Natural killer cell (primary cell): ENCODE results near the gene SLC1A2. TPM values are rescaled to one million over a fixed set of nuclear protein-coding genes. Genes with fewer than 3 reads are reported as not detected.
A peak's percentile ranks its signal among the peaks of the same experiment; 100 is the strongest.

Experiments used
- ATAC-seq, 3 donors: fragments of 150-1000 bp in 2 of 3; fragments of 200-7000 bp in 1 of 3; cut with Tn5 transposase; 1 replicate in 1 of 3; 2 replicates in 2 of 3; pipeline ENCODE4 v1.10.0; 2021; ENCODE audit warnings: mild to moderate bottlenecking in 2 of 3, moderate library complexity in 2 of 3
- DNase-seq, 2 donors: peaks; one replicate each; pipeline versions ENCODE4 v3.0.0 to v3.0.0-alpha.2; 2013 to 2021; ENCODE audit warnings: mixed read lengths in 1 of 2
- H3K27ac ChIP-seq: one replicate; pipeline ENCODE4 v1.5.1; 2013; ENCODE audit warnings: mild to moderate bottlenecking, low read length
- H3K27me3 ChIP-seq: one replicate; pipeline ENCODE4 v1.6.1; 2013; ENCODE audit warnings: low read length; ENCODE audit not compliant: control insufficient read depth, insufficient read depth
- H3K36me3 ChIP-seq: one replicate; pipeline ENCODE4 v1.6.1; 2013; ENCODE audit warnings: low read length; ENCODE audit not compliant: control insufficient read depth, insufficient read depth
- H3K4me1 ChIP-seq: one replicate; pipeline ENCODE4 v1.6.1; 2013; ENCODE audit warnings: low read length; ENCODE audit not compliant: control insufficient read depth, insufficient read depth
- H3K4me3 ChIP-seq: one replicate; pipeline ENCODE4 v1.5.1; 2013; ENCODE audit warnings: low read length
- H3K9me3 ChIP-seq: one replicate; pipeline ENCODE4 v1.6.1; 2013; ENCODE audit warnings: low read length; ENCODE audit not compliant: control insufficient read depth, insufficient read depth
- H3K27ac Mint-ChIP-seq, 2 donors: one replicate each; pipeline ENCODE4 v1.8.0; 2022; ENCODE audit warnings: mild to moderate bottlenecking in 2 of 2, mixed read lengths in 2 of 2, moderate library complexity in 1 of 2
- H3K27me3 Mint-ChIP-seq, 2 donors: one replicate each; pipeline ENCODE4 v1.8.0; 2022; ENCODE audit warnings: low read depth in 2 of 2, mixed read lengths in 2 of 2
- H3K36me3 Mint-ChIP-seq: one replicate; pipeline ENCODE4 v1.8.0; 2022; ENCODE audit warnings: mixed read lengths
- H3K4me1 Mint-ChIP-seq, 2 donors: one replicate each; pipeline ENCODE4 v1.8.0; 2022; ENCODE audit warnings: mixed read lengths in 2 of 2
- H3K4me3 Mint-ChIP-seq: one replicate; pipeline ENCODE4 v1.8.0; 2022; ENCODE audit warnings: mild to moderate bottlenecking, moderate library complexity, mixed read lengths
- H3K9me3 Mint-ChIP-seq, 2 donors: one replicate each; pipeline ENCODE4 v1.8.0; 2022; ENCODE audit warnings: mixed read lengths in 2 of 2
- CTCF ChIP-seq: fragments of 200-600 bp; IDR thresholded peaks from one replicate; pipeline ENCODE4 v1.8.0; 2022; ENCODE audit warnings: antibody characterized with exemption
- WGBS: methylation state at CpG from one replicate; pipeline ENCODE4 v1.1.7; 2013; ENCODE audit warnings: missing lambda C conversion rate; ENCODE audit not compliant: insufficient coverage; 5-methylcytosine and 5-hydroxymethylcytosine counted together
- intact Hi-C: fragments of 100-400 bp; cut with micrococcal nuclease; formaldehyde crosslinking; loops from one replicate; pipeline ENCODE4 v1.14.2; 2022
- total RNA-seq, 4 donors: library from RNA; stranded (reverse); fragments of 120-200 nt in 1 of 4; gene quantifications; one replicate each; pipeline versions ENCODE4 v1.2.3 to v1.2.4, GENCODE V29; 2013 to 2022

Gene SLC1A2
- total RNA-seq, 3 donors from 2014 or later (not counting 1 experiment from before 2014, with no cell fraction given): 0.02 TPM; not detected in 2

- no peak overlapping the region for H3K27ac ChIP-seq
- H3K36me3 ChIP-seq: no peaks in the 10 kb centered on the region
- H3K27ac Mint-ChIP-seq: no peak overlapping the region
- no peaks in the 10 kb centered on the region for H3K9me3 ChIP-seq
- no peaks in the 10 kb centered on the region for H3K36me3 Mint-ChIP-seq
- intact Hi-C loops: loop anchor here (2.0 to 5.0 kb wide), 3 partner anchors 156 to 552 kb away; no protein-coding TSS in a partner anchor
- H3K4me3 Mint-ChIP-seq: no peak overlapping the region
- ATAC-seq (no peak), DNase-seq (no peak)
- TF ChIP-seq CTCF: no peak
- no peaks in the 10 kb centered on the region for H3K27me3 ChIP-seq
- H3K9me3 Mint-ChIP-seq: no peaks in the 10 kb centered on the region
- 71% methylated on average over 4 of the region's 4 CpGs for WGBS
- H3K4me3 ChIP-seq: no peak overlapping the region
- peaks cover 16 to 20% of the 10 kb centered on the region in 2 donors for H3K27me3 Mint-ChIP-seq
- peaks cover 5% of the 10 kb centered on the region in 2 donors for H3K4me1 Mint-ChIP-seq
- no peaks in the 10 kb centered on the region for H3K4me1 ChIP-seq
Observed at GRCh38 chr11:35393098-35393497, 26.3 kb downstream of the SLC1A2 start.

GRCh38 chr11:35391922-35392688 is 27.3 kb downstream of the SLC1A2 start:
- Mint-ChIP-seq H3K4me3 (no peak overlapping the region), H3K4me1 (peaks cover 5% of the 10 kb centered on the region in 2 donors), H3K9me3 (no peaks in the 10 kb centered on the region), H3K27ac (no peak overlapping the region), H3K36me3 (no peaks in the 10 kb centered on the region), H3K27me3 (peaks cover 14 to 16% of the 10 kb centered on the region in 2 donors)
- peak; percentile 73 to 90 for DNase-seq
- Histone ChIP-seq H3K4me3 (no peak overlapping the region), H3K27me3 (no peaks in the 10 kb centered on the region), H3K4me1 (no peaks in the 10 kb centered on the region), H3K9me3 (no peaks in the 10 kb centered on the region), H3K27ac (no peak overlapping the region), H3K36me3 (no peaks in the 10 kb centered on the region)
- TF ChIP-seq CTCF: peak; percentile 92
- 25% methylated on average over 11 of the region's 13 CpGs for WGBS
- ATAC-seq: peak; percentile 70 to 90 (median 84)
- intact Hi-C loops: loop anchor here (1.0 to 5.0 kb wide), 5 partner anchors 155 to 806 kb away; no protein-coding TSS in a partner anchor

GRCh38 chr11:35390737-35391682 is 28.3 kb downstream of the SLC1A2 start:
- Mint-ChIP-seq H3K4me1 (peaks cover 5% of the 10 kb centered on the region in 2 donors), H3K27ac (no peak overlapping the region), H3K36me3 (no peaks in the 10 kb centered on the region), H3K27me3 (peaks cover 14 to 16% of the 10 kb centered on the region in 2 donors), H3K4me3 (no peak overlapping the region), H3K9me3 (no peaks in the 10 kb centered on the region)
- 72% methylated on average over 8 of the region's 13 CpGs for WGBS
- Histone ChIP-seq H3K9me3 (no peaks in the 10 kb centered on the region), H3K4me3 (no peak overlapping the region), H3K4me1 (no peaks in the 10 kb centered on the region), H3K36me3 (no peaks in the 10 kb centered on the region), H3K27ac (no peak overlapping the region), H3K27me3 (no peaks in the 10 kb centered on the region)
- DNase-seq (peak in 1 of 2 donors; percentile 16), ATAC-seq (no peak)
- intact Hi-C loops: loop anchor here (5.0 kb wide), 1 partner anchor 154 kb away; no protein-coding TSS in a partner anchor
- TF ChIP-seq CTCF: no peak
